Vagina (tissue), 2 donors: ENCODE measurements around the gene KCNH4.

ENCODE experiments used
- CTCF ChIP-seq, 3 experiments: fragments of 450-650 bp in 2 of 3; fragments of 200-600 bp in 1 of 3; sonication (generic) in 1 of 3; IDR thresholded peaks; one replicate each; pipeline ENCODE4 v1.5.1; 2017 to 2019; ENCODE audit warnings: antibody characterized with exemption in 3 of 3, mild to moderate bottlenecking in 2 of 3, moderate library complexity in 2 of 3
- POLR2A ChIP-seq, 2 donors: fragments of 450-650 bp; IDR thresholded peaks; one replicate each; pipeline ENCODE4 v1.6.1; 2017; ENCODE audit warnings: antibody characterized with exemption in 2 of 2, mild to moderate bottlenecking in 2 of 2, moderate library complexity in 2 of 2
- POLR2AphosphoS5 ChIP-seq, 2 donors: sonication (generic); formaldehyde crosslinking; IDR thresholded peaks; one replicate each; pipeline ENCODE4 v1.9.0; 2017; ENCODE audit warnings: antibody characterized with exemption in 2 of 2, mild to moderate bottlenecking in 2 of 2, low read depth in 1 of 2; ENCODE audit not compliant: insufficient read depth in 1 of 2

GRCh38 chr17:42163113-42163512 lies 17.8 kb downstream of the KCNH4 start:
- no peak for TF ChIP-seq CTCF (IDR thresholded peaks at IDR 0.05)
- TF ChIP-seq POLR2A (IDR thresholded peaks at IDR 0.05), result no peak
- TF ChIP-seq POLR2AphosphoS5 (IDR thresholded peaks at IDR 0.05; ENCODE audit: insufficient read depth in 1 of 2, low read depth in 1 of 2), result no peak
